ENCODE measurements around the gene TMEM129.

TMEM129 gene, protein sequence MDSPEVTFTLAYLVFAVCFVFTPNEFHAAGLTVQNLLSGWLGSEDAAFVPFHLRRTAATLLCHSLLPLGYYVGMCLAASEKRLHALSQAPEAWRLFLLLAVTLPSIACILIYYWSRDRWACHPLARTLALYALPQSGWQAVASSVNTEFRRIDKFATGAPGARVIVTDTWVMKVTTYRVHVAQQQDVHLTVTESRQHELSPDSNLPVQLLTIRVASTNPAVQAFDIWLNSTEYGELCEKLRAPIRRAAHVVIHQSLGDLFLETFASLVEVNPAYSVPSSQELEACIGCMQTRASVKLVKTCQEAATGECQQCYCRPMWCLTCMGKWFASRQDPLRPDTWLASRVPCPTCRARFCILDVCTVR

GRCh38 chr4:1721003-1721665, at the start of gene TMEM129, which contains the start of gene TACC3:
Gene TMEM129, minus strand, starts transcription at chr4:1721323. Its CDS starts 486 bp downstream, at chr4:1720837.
Gene TACC3, plus strand, starts transcription at chr4:1721521. Its CDS starts 1,901 bp downstream, at chr4:1723422.
- DNase-seq (ENCODE audit: low spot score) (peak; percentile 88), FAIRE-seq (no peak)

- no peak for FAIRE-seq
- no peak for DNase-seq (ENCODE audit: low spot score)
These were observed 49.7 kb upstream of the TMEM129 start for GRCh38 chr4:1770791-1771231.

DNA sequence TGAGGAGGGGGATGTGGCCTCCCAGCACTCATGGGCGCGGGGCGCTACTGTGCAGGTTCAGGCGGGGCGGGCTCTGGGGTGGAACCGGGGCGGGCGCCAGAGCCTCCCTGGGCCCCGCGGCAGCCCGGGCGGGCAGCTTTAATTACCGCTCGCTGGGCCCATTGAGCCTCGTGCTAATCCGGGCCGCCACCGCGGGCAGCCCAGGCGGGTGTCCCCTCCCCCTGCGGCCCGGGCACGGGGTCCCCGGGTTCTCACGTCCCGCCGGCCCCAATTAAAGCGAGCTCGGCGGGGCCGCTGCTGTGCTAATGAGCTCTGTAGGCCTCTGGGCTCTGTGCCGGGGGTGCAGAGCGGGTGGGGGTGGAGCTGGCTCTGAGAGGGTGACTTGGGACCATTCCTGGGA, 49.1 kb upstream of the TMEM129 start:
- no peak for FAIRE-seq
- DNase-seq (ENCODE audit: low spot score), result no peak

- DNase-seq (ENCODE audit: low spot score), result no peak
- no peak for FAIRE-seq
These were observed 48.6 kb upstream of the TMEM129 start for GRCh38 chr4:1769692-1770091.

DNA sequence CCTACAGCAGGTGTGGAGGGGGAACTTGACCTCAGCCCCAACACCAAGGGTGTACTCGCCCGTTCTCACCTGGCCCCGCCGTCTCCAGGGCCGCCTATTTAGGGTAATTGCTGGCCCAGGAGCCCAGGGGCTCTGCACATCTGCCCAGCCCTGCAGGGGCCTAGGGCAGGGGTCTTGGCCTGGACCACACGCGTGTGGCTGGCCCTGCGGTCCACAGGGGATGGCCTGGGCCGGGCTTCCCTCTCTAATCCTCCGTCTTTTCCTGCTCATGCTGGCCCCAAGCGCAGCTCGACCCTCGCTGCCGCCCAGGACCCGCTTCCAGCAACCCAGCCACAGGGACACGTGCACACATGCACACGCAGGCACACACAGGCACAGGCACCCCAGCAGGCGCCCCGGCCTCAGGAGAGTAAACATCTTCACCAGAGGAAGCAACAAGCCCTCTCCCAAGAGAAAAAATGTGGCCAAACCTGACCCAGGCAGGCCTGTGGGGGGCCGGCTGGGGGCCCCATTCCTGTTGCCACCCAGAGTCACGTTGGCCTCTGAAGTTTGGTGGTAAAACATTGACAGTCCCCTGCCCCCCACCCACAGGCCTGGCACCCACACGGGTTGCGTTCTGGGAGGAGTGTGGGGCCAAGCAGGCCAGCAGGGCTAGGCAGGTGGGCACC, 47.4 kb upstream of the TMEM129 start:
- no peak for DNase-seq (ENCODE audit: low spot score)
- FAIRE-seq, result no peak

GRCh38 chr4:1767770-1768366, 46.7 kb upstream of the TMEM129 start:
- FAIRE-seq, result no peak
- no peak for DNase-seq (ENCODE audit: low spot score)

- DNase-seq (ENCODE audit: low spot score), result no peak
- FAIRE-seq, result no peak
These were observed 46.1 kb upstream of the TMEM129 start for GRCh38 chr4:1767061-1767769.

DNA sequence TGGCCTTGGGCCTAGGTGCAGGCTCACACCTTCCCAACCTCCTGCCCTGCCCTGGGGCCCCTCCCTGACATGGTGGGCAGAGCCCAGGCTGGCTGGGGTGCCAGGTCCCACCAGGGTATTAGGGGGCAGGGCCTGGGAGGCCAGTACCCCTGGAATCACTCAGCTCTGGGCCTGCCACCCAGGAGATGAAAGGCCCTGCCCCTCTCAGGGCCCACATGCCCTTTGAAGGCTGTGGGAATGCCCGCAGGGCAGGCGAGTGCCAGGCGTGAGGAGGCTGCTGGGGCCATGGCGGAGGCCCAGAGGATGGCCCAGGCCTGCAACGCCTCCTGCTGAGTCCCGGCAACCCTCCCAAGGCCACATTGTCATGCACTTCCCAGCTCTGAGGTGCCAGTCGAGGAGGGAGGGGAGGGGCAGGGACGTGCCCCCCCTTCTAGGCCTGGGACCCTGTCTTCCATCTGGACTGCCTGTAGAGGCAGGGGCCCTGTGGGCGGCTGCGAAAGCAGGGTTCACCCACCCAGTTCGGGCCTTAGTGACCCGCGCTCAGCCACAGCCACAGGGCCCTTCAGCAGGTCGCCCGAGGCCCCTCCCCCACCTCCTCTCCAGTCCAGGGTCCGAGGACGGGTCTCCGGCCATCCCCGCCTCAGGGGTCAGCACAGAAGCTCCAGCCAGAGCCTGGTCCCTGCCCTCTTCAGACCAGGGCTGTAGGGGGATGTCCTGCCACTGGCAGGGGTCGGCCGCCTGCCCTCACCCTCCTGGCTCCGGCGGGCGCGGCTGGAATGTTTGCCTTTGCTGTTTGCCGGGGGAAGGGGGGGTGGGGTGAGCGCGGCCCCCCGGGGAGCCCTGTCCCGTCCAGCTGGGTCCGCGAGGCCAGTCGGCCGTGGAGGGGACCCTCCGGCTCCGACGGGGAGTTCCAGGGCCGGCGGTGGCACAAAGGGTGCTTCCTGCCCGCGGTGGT, 45.3 kb upstream of the TMEM129 start:
- FAIRE-seq, result no peak

GRCh38 chr4:1765409-1766072, 44.4 kb upstream of the TMEM129 start:
- DNase-seq (ENCODE audit: low spot score) (no peak), FAIRE-seq (no peak)

More for the DNA sequence above, 45.3 kb upstream of the TMEM129 start:
- DNase-seq (ENCODE audit: low spot score), result no peak

DNA sequence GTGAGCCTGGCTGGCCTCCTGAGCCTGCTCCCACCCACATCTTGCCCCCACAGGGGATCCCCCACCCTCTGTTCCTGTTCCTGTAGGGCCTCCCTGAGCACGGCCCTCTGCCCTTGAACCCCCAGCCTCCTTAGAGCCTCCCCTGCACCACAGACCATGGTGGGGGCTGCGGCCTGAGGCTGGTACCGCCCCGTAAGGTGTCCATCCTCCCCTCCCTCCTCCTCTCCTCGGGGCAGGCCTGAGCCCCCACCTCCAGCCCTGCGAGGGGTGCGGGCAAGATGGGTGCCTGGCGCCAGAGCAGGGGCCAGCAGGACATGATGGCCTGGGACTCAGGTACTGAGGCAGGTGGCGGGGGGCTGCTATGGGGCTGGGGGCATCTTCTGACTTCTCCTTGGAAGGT, 43.5 kb upstream of the TMEM129 start:
- FAIRE-seq (no peak), DNase-seq (ENCODE audit: low spot score) (no peak)

DNA sequence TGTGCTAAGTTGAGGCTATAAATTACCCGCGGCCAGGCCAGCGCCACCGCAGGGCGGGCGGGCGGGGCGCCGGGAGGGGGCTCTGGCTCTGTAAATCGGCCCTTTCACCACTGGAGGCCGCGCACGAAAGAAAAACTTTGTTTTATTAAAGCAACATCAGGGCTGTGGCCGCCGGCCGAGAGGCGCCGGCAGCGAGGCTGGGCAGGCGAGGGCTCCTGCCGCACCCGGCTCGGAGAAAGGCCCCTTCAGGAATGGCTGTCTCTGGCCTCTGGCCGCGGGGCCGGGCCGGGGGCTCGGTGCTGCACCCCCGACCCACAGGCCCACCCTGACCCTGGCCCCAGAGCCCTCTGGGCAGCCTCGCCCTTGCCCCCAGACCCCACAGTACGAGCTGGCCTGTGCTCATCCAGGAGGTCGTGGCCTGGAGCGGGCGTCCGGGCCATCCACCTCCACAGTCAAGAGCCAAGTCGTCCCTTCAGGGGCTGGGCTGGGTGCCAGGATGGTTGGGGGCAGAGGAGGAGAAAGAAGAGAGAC, 42.5 kb upstream of the TMEM129 start:
- DNase-seq (ENCODE audit: low spot score) (no peak), FAIRE-seq (no peak)

DNA sequence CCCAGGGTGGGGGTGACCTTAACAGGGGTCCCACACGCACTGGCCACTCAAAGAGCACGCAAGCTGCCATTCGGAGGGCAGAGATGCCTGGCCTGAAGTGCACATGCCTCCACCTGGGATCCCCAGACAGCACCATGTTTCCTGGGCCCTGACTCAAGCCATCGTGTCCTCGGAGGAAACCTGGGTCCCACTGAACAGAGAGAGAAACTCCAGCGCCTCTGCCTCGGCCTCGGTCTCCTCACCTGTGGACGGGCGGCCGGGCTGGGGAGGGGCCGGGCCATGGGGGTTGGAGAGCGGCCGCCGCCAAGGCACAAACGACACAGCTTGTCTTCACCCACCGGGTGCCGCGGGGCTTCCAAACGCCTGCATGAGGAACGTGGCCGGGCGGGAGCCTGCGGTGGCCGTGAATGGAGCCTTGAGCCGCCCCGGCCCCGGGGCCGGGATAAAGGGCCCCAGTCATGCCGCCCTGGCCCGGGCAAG, 42.0 kb upstream of the TMEM129 start:
- FAIRE-seq (no peak), DNase-seq (ENCODE audit: low spot score) (no peak)

DNA sequence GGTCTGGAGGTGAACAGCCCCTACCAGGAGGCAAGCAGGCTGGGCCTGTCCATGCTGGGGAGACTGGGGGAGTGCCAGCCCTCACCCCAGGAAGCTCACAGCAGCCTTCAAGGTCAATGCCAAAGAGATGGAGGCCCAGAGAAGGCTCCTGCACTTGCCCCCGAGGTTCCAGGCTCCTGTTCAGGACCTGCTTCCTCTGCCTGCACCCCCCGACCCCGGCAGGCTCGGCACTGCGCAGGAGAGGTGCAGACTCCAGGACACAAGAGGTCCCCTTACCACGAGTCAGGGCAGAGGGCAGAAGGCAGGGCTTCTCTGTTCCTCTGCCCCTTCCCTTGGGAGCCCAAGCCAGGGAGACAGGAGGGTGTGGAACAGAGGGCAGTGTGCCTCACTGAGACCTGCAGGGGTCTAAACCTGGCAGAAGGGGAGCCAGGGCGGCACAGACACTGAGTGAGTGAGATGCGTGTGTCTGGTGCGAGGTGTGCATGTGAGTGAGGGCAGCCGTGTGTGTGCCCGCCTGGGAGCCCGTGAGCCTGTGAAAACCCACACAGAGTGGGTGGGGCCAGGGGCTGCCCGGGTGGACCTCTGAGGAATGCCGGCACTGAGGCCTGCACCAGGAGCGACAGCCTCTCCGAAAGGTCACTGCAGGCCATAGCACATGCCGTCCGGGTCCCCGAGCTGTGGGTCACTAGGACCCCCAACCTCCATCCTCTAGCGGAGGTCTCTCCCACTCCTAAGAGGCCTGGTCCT, 41.3 kb upstream of the TMEM129 start:
- no peak for DNase-seq (ENCODE audit: low spot score)
- FAIRE-seq, result no peak

DNA sequence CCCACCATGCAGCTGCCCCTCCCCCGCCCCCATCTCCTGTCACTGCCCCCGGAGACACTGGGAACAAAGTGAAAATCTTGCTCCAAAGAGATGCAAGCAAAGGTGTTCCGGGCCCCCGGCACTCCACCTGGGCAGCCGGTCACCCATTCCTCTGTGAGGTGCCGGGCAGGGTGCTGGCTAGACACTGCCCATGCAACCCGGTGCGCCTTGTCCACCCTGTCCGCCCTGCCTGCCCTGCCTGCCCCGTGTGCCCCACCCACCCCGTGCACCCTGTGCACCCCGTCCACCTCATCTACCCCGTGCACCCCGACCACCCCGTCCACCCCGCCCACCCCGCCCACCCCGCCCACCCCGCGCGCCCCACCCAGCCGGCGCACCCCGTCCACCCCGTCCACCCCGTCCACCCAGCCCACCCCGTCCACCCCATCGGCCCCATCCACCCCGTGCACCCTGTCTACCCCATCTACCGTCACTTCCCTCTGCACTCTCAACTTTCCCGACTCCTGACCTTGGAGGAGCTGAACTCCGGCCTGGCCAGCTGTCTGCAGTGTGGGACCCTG, 40.1 kb upstream of the TMEM129 start:
- FAIRE-seq, result no peak
- DNase-seq (ENCODE audit: low spot score), result no peak

- DNase-seq (ENCODE audit: low spot score) (no peak), FAIRE-seq (no peak)
These were observed 39.5 kb upstream of the TMEM129 start for GRCh38 chr4:1760521-1761071.

DNA sequence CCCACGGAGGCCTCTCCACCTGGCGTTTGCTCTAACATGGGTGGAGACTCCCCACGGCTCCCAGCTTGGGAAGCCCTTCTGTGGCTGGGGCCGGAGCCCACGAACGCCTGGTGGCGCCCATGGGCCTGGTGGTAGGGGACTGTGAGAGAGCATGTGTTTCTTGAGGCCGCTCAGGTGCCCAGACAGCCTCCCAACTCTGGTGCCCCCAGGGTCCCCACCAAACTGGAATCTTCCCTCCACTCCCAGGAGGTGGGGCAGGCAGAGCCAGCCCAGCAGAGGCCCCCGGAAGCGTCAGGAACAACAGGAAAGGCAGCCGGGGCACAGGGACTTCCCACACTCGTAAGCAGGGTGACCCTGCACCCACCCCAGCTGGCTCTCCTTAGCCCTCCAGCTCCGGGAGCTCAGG, 38.7 kb upstream of the TMEM129 start:
- no peak for FAIRE-seq

DNA sequence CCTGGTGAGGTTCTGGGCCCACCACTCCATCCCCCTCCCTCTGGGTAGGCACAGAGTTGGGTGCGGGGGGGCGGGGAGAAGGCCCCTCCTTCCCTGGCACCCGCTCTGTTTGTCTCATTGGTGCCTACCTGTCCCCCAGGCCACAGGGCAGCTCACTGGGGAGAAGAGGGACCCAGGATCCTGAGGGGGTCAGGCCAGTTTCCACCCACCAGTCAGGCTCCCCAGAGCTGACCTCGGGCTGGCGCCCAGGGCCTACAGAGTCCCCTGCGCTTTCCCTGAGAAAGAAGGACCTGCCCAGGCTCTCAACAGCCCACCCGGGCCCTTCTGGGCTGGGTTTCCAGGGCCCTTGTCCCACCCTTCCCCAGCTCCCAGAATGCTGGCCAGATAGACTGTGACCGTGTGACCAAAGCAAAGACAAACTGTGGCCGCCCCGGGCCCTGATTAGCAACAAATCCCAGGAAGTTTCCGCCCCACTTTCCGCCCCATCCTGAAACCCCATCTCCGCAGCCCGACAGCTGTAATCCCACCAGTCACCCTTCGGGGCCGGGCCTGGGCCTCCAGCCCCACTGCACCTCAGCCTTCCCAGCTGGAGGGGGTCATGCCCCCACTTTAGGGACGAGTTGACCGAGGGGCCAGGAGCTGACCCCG, 38.2 kb upstream of the TMEM129 start:
- DNase-seq (ENCODE audit: low spot score), result no peak
- no peak for FAIRE-seq

More for the DNA sequence above, 38.7 kb upstream of the TMEM129 start:
- no peak for DNase-seq (ENCODE audit: low spot score)
